Neural progenitor cell (in vitro differentiated cells): ENCODE measurements around the gene ARSB.

ENCODE experiments used
- CTCF ChIP-seq: fragments of 200-600 bp; sonication (generic); IDR thresholded peaks from 2 replicates; pipeline ENCODE4 v1.5.1; 2017; ENCODE audit warnings: antibody characterized with exemption, mild to moderate bottlenecking
- EZH2phosphoT487 ChIP-seq: fragments of 200-600 bp; sonication (generic); IDR thresholded peaks from 2 replicates; pipeline ENCODE4 v1.6.1; 2017; ENCODE audit warnings: antibody characterized with exemption

- TF ChIP-seq CTCF (no peak), EZH2phosphoT487 (no peak)
These were observed 238.9 kb downstream of the ARSB start for GRCh38 chr5:78746021-78746770.
